ENCODE results near the gene MBNL1. TPM values are rescaled to one million over a fixed set of nuclear protein-coding genes. Genes with fewer than 3 reads are reported as not detected.

The MBNL1 gene
- polyA plus RNA-seq, 12 donors = 53.2 to 85.7 (median 66.9) TPM; not detected in 1

DNA sequence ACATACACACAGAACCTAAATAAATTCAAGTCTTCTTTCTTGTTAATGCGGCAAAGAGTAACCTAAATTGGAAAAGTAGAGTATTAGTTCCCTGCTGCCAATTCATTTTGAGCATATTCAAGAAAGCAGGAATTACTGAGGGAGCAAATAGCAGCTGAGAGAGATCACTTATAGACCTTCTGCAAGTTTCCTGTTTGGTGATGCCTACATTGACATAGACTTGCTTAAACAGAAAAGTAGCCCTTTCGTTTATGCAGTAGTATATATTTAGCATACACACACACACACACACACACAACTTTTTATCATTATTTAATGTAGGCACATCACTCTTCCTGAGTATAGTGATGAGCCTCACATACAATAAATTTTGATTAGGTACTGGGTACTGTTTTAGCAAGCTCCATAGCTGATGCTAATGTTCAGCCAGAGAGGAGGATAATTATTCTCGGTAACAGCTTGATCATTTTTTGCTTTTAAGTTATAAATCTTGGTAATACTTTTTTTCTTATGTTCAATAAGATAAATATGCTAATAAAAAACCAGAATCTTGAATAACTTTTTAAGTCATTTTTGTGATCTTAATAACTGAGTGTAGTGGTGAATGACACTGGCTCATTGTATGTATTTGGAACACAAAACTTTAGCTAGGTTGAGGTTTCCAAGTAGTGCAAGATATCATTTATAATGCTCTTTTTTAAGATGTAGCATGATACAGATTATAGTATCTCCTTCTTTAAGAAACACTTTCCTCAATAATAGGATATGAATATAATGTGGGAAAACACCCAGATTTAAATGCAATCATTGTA, 174.7 kb downstream of the MBNL1 start:
- DNase-seq = no peak

DNA sequence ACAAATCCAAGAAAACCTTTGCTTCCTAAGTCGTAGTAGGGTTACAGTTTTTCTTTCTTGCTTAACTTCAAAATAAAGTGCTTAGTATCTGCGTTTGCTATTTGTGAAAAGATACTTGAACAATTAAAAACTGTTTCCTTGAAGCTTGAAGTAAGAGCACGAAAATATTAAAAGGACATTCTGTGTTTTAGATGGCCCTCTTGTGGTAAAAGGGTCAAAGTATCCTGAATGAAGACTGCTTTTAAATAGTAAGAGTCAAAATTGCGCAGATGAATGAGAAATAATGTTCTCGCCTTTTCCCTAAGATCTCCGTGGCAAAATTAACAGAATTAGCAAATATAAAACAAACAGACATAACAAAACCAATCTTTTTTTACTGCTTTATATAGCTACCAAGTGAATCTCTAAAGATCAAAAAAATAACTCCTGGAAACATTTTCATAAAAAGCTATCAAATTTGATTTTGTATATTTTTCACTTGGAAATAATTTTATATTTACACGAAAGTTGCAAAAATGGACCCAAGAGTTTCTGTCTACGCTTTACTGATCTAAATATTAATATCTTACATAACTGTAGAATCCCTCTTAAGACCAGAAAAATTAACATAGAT, 175.4 kb downstream of the MBNL1 start:
- peak; percentile 54 for DNase-seq

DNA sequence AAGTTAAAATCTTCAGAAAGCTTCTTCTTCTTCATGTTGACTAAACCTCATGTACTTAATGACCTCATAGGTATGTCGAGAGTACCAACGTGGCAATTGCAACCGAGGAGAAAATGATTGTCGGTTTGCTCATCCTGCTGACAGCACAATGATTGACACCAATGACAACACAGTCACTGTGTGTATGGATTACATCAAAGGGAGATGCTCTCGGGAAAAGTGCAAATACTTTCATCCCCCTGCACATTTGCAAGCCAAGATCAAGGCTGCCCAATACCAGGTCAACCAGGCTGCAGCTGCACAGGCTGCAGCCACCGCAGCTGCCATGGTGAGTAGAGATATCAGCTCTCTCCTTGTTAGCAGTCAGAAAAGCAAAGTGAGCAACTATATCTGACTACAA, 176.5 kb downstream of the MBNL1 start:
- no peak for DNase-seq

DNA sequence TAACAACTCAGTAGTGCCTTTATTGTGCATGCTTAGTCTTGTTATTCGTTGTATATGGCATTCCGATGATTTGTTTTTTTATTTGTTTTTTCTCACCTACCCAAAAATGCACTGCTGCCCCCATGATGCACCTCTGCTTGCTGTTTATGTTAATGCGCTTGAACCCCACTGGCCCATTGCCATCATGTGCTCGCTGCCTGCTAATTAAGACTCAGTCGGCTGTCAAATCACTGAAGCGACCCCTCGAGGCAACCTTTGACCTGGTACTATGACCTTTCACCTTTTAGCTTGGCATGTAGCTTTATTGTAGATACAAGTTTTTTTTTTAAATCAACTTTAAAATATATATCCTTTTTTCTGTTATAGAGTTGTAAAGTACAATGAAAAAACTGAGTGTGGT, 177.8 kb downstream of the MBNL1 start:
- DNase-seq = no peak

DNA sequence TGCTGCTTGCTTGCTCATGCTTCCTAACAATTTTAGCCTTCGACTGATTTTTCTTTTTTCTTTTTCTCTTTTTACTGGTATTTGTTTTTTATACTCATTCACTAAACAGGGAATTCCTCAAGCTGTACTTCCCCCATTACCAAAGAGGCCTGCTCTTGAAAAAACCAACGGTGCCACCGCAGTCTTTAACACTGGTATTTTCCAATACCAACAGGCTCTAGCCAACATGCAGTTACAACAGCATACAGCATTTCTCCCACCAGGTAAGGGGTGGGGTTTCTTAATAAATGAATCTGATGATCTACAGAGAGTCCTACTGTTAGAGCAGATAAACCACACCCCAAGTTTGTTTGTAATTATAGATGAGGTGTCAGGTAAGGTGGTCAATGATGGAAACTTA, 178.8 kb downstream of the MBNL1 start:
- no peak for DNase-seq

DNA sequence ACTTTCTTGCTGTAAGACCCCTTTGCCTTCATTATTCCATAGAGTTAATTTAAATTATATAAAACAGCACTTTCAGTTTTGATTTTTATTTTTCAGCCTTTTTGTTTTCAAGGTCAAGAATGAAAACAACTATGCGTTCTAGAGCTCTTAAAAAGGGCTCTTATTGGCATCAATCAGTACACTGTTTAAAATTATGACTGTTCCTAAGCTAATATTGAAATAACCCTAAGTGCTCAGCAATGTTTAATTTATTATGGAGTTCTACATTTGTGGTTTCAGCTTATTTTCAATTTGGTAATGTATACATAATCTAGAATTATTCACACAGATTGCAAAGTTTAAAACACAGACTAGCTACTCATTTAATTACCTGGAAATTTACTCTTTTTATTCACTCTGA, 179.4 kb downstream of the MBNL1 start:
- DNase-seq = no peak

DNA sequence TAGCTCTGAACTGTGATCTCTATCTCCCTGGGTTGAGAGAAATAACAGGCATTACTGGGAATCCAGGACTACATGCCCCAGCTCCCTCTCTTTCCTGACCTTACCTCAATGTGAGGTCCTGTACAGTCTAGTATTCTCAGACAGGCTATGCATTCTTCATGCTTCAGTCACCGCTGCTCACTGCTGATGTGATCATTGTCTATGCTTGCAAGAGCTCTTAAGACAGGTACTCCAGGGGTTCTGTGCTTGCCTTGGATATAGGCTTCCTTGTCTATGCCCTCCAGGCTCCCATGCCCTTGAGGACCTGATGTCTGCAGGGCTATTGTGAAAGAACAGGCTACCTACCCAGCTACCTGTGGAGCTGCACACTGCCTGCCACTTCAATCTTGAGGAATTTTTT, 183.6 kb downstream of the MBNL1 start:
- no peak for DNase-seq

DNA sequence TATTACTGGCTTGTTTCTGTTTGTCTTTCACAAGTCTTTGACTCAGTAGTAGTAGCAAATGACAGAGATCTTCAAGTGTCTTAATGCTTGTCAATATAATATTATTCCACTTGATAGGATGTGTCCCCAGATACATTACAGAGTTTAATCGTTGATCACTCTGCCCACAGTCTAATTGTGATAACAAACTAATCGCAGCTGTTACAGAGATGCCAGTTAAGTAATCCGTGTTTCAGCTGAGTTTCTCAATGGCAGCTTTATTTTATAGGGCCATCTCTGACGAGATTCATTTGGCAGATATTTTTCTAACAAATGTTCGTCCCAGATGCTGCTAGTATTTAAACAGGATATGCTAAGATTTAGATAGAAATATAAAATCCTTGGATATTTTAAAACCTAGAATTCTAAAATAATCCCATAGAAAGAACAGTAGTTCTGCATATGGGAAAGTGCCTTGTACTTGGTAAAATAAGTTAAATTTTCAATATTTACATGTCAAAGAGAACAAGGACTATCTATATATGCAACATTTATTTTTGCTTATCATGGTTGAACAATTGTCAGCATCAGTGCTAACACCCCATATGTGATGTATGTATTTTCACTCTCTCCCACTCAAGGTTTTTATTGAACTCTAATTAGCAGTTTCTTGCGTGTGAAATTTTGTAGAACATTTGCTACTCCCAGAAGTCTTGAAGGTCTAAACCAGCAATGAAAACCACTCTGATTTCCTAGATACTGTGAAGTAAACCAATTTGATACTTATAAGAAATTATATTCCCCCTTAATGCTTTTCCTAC, 185.5 kb downstream of the MBNL1 start:
- no peak for DNase-seq

DNA sequence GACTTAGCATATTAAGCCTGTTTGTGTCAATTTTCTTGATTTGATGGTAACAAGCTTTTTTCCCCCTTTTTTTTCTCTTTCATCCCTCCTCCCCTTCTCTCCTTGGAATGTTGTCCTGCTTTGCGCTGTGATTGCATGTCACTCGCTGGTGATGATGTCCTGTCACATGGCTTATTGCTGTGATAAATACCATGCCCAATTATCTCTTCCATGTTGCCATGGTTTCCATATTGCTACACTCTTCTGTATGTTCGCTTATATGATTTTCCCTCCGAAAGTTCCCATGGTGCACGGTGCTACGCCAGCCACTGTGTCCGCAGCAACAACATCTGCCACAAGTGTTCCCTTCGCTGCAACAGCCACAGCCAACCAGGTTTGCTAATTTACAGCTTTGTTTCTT, 187.3 kb downstream of the MBNL1 start:
- DNase-seq = no peak

DNA sequence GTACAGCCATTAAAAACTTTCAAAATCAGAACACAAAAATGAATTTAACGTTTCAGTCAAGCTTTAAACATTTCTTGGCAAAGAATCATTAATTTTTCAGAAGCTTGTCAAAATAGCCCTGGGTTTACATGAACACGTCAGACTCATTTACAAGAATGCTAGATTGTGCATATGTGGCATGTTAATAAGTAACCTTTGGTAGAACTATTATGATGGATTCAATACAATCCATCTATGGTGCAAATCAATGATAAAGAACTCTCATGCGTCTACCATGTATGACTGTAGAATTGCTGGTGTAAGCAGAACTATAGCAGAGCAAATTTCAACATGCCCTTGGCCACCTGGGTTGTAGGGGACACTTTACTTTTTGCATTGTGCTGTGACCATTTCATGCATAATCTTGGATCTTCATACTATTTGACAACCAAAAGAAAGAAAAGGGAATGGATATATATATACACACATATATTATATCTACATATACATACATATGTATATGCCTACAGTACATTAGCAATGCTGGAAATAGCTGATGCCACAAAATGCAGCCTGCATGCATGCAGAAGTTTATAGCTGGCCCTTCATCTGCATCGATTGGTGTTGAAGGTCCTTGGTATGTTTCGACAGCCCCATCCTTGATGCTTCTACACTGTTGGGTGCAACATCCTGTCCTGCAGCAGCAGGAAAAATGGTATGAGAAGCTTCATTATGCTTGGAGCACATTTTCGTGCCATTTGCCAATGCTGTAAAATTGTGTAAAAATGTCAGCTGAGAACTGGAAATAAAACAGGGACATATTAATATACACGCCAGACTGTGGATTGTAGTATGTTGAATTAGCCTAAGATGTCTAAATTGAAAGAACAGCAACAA, 189.0 kb downstream of the MBNL1 start:
- DNase-seq = no peak

DNA sequence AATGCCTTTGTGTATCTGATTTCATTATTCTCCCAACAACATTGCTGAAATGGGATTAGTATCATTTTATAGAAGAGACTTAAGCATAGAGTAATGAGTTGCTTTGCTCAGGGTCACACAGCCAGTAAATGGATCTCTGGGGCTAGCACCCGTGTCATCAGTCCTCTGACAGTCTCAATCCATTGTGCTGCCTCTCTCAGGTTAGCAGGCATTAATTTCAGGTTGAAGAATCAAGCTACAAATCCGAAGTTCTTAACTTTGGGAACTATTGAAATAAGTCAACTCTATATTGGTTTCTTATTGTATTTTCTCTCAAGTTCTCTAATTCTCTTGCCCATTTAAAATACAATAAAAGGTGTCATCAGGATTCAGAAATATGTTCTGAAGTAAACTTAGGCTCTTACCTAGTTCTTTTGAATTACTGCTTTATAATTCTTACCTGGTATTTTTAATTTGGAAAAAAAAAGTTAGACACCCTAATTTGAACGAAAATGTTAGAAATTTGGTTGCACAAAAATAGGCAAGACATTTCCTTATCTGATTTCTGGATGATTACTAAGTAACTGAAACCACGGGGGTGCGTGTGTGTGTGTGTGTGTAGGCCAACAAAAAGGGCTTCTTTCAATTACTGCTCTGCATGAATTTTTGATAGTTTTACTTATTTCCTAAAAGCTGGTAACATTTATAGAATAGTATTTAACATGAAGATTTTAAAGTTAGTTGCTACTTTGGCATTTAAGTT, 189.8 kb downstream of the MBNL1 start:
- DNase-seq = no peak

DNA sequence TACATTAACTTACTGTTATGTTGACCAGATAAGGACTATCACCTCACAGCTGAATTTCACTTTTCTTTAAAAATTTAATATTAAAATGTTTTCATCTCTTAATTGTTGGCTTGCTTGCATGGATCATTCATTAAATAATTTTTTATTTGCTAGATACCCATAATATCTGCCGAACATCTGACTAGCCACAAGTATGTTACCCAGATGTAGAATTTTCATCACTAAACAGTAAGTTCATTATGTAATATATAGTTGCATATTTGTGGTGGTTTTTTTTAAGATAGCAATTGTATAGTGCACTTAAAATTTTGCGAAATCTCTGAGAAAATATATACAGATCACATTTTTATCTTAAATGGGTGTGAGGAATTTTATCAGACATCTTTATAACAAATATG, 190.4 kb downstream of the MBNL1 start:
- no peak for DNase-seq

DNA sequence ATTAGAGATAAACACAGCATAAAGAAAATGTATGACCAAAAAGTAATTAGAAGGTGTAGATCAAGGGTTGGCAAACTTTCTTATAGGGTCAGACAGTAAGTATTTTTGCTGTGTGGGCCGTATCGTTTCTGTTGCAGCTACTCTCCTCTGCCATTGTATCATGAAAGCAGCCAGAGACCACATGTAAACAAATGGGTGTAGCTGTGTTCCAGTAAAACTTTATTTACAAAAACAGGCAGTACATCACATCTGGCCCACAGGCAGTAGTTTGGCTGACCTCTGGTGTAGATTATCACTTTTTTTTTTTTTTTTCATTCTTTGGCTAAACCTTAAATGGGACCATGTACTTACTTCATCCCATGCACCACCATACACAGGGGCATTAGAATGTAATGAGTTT, 190.8 kb downstream of the MBNL1 start:
- no peak for DNase-seq

DNA sequence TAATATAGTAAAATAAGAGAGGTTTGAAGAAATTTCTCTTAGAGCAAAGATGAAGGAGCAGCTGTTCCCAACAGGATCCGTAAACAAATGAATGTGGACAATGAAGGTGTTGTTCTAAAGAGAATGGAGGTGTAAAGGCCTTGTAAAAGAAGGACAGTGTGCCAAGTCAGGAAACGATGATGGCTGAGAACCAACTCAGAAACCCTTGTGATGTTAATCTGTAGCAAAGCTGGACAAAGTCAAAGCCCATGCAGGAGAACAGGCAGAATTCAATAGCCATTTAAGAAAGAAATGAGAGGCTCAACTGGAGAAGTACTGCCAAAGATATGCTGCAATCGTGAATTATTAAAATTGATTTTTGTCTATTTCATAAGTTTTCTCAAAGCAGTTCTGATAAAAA, 192.2 kb downstream of the MBNL1 start:
- no peak for DNase-seq

DNA sequence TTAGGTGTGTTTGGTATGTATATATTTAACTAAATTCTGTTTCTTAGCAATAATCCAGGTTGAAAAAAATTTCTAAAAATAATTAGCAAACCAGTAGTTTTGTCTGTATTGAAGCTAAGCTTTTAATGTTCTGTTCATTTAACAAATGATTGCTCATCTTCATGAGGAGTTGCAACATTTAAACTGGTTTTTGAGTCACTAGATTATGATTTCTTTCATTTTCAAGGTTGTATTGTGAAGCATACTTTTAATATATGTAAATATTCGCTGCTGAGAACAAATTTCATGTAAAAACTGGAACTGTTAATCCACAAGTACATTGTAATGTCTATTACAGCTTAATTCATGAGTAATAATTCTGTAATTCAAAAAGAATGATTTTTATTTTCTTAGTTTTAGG, 192.7 kb downstream of the MBNL1 start:
- DNase-seq = no peak

DNA sequence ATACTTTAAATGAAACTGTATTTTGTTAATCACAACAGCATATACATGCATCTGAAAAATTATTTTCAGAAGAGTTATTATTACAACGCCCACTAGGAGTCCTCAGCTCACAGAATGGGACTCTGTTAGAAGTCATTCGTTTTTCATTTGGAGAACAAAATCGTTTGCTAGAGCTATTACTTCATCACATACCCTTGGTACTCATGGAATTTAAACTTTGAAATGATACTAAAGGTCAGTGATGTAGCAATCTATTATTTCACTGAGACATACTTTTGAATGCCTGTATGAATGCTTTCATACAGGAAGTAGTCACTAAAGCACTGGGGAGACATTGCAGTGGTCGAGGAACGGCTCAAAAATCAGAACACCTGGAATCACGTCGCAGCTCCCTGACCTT, 198.1 kb downstream of the MBNL1 start:
- DNase-seq = no peak

DNA sequence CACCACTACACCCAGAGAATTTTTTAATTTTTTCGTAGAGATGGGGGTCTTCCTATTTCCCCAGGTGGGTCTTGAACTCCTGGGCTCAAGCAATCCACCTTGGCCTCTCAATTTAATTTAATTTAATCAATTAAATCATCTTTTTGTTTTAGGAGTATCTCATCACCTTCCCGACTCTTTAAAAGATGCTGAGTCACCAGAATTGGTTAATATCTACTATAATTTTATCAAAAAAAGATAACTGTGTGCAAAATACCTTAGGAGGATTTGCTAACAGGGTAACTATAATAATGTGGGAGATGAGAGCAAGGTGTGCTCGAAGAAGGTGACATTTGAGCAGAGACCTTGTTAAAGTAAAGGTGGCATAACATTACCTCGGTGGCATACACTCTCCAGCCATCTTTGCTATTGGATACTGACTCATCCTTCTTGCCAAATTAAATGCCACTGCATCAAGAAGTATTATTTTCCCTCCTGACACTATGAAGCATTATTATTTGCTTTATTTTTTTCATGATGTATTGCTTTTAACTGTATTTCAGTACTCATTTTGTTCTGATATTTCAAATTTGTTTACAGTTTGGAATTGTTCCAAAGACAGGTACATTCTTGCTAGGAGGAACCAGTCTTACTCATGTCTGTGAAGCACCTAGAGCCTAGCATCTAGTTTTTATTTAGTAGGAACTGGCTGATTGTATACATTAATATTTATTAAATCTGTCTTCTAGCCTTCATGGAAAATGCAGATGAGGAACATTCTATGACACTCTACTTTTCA, 200.7 kb downstream of the MBNL1 start:
- DNase-seq = no peak

DNA sequence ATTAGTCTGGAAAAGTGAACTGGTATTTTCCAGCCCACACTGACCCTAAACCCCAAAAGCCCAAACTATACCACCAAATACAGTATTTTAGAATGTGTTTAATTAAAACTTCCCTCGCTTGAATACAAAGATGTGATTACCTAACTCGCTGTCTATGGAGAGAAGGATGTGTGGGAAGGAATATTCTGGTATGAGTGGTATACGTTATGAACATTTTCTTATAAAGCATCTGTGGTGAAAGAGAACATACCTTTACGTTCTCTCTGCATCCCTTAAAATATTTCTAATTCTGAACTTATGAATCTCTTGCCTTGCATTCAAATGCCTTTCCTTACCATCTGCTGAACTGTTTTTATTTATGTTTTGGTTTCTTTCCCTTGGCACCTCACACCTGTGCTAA, 201.4 kb downstream of the MBNL1 start:
- no peak for DNase-seq

DNA sequence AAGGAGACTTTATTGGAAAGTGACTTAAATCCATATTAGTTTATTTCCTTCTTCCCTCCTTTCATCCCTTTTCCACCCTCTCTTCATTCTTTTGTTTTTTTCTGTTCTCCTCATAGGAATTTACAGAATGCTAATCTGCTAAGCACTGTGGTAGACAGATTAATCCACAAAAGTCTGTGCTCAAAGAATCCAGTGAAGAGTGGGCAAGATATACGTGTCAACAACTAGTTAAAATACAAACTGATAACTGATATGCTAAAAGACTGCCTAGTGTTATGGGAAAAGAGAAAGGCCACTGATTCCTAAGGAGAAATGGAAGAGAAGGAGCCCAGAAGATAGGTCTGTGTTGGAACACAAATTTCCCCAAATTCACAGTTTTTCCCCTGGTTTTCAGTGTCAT, 202.2 kb downstream of the MBNL1 start:
- DNase-seq = no peak
